HL-60 (cell line): Measurements from ENCODE around the gene EFCAB10.

ENCODE experiments used
- DNase-seq, 2 experiments: peaks; one replicate each; pipeline ENCODE4 v3.0.0-alpha.2; 2010 to 2020; ENCODE audit warnings: low read depth in 1 of 2, low spot score in 1 of 2
- H3K27ac ChIP-seq: fragments of 250-450 bp; sonication (Bioruptor Pico); replicated peaks from 2 replicates; pipeline ENCODE4 v1.5.1; 2020; ENCODE audit warnings: mild to moderate bottlenecking, moderate library complexity
- H3K27me3 ChIP-seq: fragments of 250-450 bp; sonication (Bioruptor Pico); 2 replicates; pipeline ENCODE4 v1.5.1; 2021; ENCODE audit warnings: mild to moderate bottlenecking, moderate library complexity; ENCODE audit not compliant: insufficient read depth, poor library complexity, severe bottlenecking
- H3K4me3 ChIP-seq: replicated peaks from 2 replicates; pipeline ENCODE4 v1.5.1; 2011; ENCODE audit warnings: mild to moderate bottlenecking, control low read depth, low read length; ENCODE audit not compliant: insufficient read depth
- GABPA ChIP-seq: IDR thresholded peaks from 2 replicates; pipeline ENCODE4 v1.6.1; 2012; ENCODE audit warnings: low read depth
- POLR2AphosphoS5 ChIP-seq: IDR thresholded peaks from 2 replicates; pipeline ENCODE4 v1.6.1; 2012; ENCODE audit warnings: low read depth
- REST ChIP-seq: IDR thresholded peaks from 2 replicates; pipeline ENCODE4 v1.6.1; 2012; ENCODE audit warnings: low read depth; ENCODE audit not compliant: insufficient replicate concordance
- SPI1 ChIP-seq: IDR thresholded peaks from 2 replicates; pipeline ENCODE4 v1.6.1; 2012; ENCODE audit warnings: low read depth, mild to moderate bottlenecking, borderline replicate concordance
- TF ChIP-seq, protein P1 (sequence below): IDR thresholded peaks from one replicate; pipeline ENCODE4 v1.5.1; 2011; ENCODE audit warnings: low read length, control low read depth, inconsistent platforms; ENCODE audit not compliant: insufficient read depth

Gene EFCAB10

GRCh38 chr7:105619590-105619989, 38.3 kb upstream of the EFCAB10 start:
- Histone ChIP-seq H3K27me3 (no peaks in the 10 kb centered on the region), H3K4me3 (no peak overlapping the region), H3K27ac (no peak overlapping the region)
- no peak for DNase-seq
- TF ChIP-seq GABPA = no peak
- no peak for TF ChIP-seq POLR2AphosphoS5
- no peak for TF ChIP-seq REST
- TF ChIP-seq SPI1 = no peak

- no peaks in the 10 kb centered on the region for H3K27me3 ChIP-seq
- TF ChIP-seq SPI1 = no peak
- TF ChIP-seq, protein P1, sequence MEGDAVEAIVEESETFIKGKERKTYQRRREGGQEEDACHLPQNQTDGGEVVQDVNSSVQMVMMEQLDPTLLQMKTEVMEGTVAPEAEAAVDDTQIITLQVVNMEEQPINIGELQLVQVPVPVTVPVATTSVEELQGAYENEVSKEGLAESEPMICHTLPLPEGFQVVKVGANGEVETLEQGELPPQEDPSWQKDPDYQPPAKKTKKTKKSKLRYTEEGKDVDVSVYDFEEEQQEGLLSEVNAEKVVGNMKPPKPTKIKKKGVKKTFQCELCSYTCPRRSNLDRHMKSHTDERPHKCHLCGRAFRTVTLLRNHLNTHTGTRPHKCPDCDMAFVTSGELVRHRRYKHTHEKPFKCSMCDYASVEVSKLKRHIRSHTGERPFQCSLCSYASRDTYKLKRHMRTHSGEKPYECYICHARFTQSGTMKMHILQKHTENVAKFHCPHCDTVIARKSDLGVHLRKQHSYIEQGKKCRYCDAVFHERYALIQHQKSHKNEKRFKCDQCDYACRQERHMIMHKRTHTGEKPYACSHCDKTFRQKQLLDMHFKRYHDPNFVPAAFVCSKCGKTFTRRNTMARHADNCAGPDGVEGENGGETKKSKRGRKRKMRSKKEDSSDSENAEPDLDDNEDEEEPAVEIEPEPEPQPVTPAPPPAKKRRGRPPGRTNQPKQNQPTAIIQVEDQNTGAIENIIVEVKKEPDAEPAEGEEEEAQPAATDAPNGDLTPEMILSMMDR = no peak
- TF ChIP-seq REST = no peak
- TF ChIP-seq GABPA = no peak
- TF ChIP-seq POLR2AphosphoS5 = no peak
- H3K27ac ChIP-seq = no peak overlapping the region
- DNase-seq = no peak
- no peak overlapping the region for H3K4me3 ChIP-seq
Observed at GRCh38 chr7:105618016-105618296, 36.7 kb upstream of the EFCAB10 start.

DNA sequence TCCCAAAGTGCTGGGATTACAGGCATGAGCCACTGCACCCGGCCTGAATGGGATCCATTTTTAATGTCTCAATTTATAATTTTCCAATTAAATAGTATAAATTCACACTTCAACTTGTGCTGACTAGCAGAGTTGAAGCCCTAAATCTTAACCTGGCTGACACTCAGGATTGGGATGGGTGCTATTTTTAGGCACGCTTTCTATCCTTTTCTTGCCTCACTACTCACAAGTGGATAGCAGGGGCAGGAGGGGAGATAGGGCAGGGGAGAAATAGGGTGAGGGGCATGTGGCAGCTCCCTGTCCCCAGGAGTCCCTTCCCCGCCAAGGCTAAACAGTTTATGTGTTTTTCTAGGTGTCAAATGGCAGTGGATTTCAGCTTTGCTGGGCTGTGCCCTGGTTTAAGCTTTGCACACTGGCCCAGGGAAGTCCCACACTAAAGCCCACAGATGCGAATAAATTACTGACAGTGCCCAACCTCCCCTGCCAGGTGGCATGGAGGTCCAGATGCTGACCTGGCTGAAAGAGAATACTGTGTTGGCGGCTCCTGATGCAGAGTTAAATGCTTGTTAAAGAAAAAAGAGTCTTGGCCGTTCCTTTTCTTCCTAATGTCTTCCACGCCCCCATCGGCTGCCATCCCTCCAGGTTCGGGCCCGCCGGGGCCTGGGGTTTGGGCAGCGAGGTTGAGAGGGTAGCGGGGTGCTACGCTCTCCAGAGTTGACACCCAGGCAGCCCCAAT, 36.2 kb upstream of the EFCAB10 start:
- no peak overlapping the region for H3K27ac ChIP-seq
- no peaks in the 10 kb centered on the region for H3K27me3 ChIP-seq
- DNase-seq = no peak
- TF ChIP-seq SPI1 (no peak), POLR2AphosphoS5 (no peak), REST (no peak), GABPA (no peak)
- TF ChIP-seq, protein P1 = no peak
- H3K4me3 ChIP-seq = no peak overlapping the region
